HG02588 (cell line): ENCODE data around the gene TEX264.

Experiments
- ATAC-seq: cut with Tn5 transposase; IDR thresholded peaks from one replicate; pipeline ENCODE4 v1.9.1; 2021; ENCODE audit warnings: mild to moderate bottlenecking, moderate library complexity; ENCODE audit not compliant: unreplicated experiment

Gene TEX264

DNA sequence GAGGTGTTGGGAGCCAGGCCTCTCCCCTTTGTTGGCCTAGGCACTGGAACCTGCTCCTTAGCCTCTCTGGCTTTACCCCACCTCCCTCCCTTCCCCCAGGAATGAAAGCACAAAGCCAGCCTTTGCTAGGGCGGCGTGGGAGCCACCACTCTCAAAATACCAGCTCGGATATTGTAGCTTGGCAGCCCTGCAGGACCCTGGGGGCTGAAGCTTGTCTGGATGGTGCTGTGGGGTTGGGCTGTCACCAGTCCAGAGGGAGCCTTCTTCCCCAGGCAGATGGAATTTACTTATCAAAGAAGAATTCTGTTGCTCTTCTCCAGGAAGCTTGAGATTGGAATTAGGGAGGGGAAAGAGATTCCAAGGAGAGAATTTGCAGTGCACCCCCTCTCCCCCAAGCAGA, 20.9 kb downstream of the TEX264 start:
- no peak for ATAC-seq

- no peak for ATAC-seq
These were observed 21.9 kb downstream of the TEX264 start for GRCh38 chr3:51692980-51693395.

- no peak for ATAC-seq
These were observed 25.9 kb downstream of the TEX264 start for GRCh38 chr3:51696954-51697353.

DNA sequence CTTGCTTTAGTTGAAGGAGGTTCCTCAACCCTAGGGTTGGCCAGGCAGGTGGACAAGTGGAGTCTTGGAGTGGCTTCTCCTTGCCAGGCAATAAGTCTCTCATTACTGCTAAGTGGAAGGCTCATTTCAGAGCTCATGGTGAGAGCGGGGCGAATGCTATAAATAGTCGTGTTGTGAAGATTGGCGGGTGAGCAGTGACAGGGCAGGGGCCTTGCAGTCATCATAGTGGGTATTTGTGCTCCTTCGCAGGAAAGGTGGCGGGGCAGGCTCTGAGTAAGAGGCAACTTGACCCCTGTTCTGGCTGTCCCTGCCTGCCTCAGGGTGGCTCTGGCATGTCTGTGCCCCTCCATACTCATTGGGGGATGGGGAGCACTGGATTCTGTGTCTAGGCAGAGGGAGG, 27.2 kb downstream of the TEX264 start:
- ATAC-seq: no peak

- no peak for ATAC-seq
These were observed 29.4 kb downstream of the TEX264 start for GRCh38 chr3:51700403-51700802.

GRCh38 chr3:51702156-51702555, 31.1 kb downstream of the TEX264 start:
- no peak for ATAC-seq

GRCh38 chr3:51703068-51703760, 32.2 kb downstream of the TEX264 start:
- ATAC-seq: no peak

DNA sequence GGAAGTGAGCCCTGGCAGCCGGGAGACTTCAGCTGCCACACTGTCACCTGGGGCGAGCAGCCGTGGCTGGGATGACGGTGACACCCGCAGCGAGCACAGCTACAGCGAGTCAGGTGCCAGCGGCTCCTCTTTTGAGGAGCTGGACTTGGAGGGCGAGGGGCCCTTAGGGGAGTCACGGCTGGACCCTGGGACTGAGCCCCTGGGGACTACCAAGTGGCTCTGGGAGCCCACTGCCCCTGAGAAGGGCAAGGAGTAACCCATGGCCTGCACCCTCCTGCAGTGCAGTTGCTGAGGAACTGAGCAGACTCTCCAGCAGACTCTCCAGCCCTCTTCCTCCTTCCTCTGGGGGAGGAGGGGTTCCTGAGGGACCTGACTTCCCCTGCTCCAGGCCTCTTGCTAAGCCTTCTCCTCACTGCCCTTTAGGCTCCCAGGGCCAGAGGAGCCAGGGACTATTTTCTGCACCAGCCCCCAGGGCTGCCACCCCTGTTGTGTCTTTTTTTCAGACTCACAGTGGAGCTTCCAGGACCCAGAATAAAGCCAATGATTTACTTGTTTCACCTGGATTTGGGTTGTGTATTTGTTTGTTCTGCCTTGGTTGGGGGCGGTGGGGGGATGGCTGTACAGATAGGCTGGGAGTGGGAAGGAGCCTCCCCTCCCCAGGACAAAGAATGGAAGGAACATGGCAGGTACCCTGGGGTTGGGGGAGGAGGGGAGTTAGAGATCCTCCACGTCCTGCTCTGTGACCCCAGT, 32.9 kb downstream of the TEX264 start:
- no peak for ATAC-seq

DNA sequence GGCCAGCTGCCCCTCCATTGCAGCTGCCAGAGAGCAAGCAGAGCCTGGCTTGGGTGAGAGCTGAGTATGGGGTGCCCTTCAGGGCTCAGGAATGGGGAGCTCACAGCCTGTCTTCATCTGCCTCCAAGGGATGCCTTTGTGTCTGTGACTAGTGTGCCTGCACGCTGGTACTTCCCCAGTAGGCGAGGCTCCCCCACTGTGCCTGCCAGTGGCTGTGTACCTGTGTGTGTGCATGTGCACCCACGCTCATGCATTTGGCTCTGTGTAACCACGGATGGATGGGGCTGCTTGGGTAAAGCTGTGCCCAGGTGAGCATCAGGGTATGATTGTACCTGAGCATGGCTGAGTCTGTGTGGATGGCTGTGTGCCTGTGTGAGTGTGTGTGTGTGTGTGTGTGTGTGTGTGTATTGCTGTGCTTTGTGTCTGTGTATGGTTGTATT, 33.5 kb downstream of the TEX264 start:
- ATAC-seq: no peak

DNA sequence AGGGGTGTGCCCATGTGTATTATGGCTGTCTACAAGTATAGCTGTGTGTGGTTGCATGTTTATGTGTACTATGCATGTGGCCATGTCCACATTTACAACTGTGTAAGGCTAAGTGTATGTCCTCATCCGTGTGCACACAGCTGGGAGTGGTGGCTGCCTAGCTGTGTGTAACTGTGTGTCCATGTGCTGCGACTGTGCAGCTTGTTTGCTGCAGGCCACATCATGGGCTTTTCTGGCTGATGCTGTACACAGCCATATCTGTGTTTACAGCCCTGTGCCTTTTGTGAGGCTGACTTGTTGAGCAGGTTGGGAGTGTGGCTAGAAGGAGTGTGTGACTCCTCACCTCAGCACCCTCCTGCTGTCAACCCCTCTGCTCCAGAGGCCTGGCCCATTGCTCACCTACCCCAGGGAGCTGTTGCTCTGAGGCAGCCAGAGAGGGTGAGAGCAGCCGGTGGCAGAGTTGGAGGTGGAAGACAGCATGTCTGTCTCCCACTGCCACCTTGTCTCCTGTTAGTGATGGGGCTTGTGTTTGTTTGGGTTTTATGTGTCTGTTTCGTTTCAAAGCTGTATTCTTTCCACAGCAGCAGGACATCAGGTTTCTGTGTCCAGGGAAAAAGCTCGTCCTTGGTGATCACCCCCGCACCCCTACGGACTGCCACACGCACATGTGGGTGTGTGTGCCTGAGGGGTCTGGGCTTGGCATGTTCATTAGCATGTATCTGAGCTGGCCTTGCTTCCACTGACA, 34.4 kb downstream of the TEX264 start:
- no peak for ATAC-seq

- ATAC-seq: no peak
These were observed 35.0 kb downstream of the TEX264 start for GRCh38 chr3:51706021-51706485.

DNA sequence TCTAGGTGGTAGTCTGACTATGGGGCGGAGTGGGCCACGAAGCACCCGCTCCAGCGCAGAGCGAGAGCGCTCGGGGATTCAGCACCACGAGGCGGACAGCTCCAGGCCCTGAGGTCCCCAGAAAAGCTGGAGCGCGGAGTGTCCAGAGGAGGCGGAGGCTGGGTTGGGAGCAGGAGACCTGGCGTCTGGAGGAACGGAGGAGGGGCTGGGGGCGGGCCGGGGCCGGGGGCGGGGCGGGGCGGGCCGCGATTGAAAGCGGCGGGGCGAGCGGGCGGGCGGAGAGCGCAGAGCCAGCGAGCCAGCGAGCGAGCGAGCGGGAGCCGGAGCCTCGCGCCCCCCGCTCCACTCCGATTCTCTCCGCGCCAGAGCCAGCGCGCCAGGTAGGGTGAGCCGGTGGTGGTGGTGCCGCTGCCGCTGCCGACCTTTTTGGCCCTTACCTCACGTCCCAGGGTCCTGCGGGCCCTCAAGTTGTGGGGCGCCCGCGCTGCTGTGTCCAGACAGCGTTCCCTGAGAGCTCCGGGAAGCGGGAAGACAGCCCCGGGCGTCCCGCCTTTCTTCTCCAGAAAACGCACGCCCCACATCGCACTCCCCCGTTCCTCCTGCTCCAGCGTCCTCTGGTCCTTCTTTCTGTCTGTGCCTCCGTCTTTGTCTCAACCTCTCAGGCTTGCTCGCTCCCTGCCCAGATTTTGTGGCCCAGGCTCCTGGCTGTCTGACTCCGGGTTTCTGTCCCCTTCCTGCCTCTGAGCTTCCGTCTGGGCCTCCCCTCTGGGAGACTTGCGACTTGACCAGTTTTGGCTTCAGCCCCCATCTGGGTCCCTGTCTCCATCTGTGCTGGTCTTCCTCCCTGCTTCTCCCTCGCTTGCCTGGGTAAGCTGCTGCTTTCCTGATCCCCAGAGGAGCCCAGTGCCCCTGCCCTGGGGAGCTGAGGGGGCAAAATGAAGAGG, 36.0 kb downstream of the TEX264 start, which contains the start of gene GRM2:
TSS of gene GRM2 (plus strand) at position 281 of the 944 bp plus-strand sequence. CDS start 1,916 bp downstream, outside the sequence.
- ATAC-seq: no peak

GRCh38 chr3:51708216-51708845, 37.3 kb downstream of the TEX264 start:
- no peak for ATAC-seq

DNA sequence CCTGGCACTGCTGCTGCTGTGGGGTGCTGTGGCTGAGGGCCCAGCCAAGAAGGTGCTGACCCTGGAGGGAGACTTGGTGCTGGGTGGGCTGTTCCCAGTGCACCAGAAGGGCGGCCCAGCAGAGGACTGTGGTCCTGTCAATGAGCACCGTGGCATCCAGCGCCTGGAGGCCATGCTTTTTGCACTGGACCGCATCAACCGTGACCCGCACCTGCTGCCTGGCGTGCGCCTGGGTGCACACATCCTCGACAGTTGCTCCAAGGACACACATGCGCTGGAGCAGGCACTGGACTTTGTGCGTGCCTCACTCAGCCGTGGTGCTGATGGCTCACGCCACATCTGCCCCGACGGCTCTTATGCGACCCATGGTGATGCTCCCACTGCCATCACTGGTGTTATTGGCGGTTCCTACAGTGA, 38.0 kb downstream of the TEX264 start:
- ATAC-seq: no peak

DNA sequence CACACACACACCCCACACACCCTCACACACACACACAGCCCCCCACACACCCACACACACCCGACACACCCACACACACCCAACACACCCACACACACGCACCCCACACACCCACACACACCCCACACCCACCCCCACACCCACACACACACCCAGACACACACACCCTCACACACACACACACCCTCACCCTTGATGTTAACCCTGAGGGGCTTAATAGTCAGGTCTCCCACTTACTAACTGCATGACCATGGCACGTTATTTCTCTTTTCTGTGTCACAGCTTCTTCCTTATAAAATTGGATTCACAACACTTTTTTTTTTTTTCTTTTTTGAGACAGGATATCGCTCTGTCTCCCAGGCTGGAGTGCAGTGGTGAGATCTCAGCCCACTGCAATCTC, 38.6 kb downstream of the TEX264 start:
- ATAC-seq: no peak

DNA sequence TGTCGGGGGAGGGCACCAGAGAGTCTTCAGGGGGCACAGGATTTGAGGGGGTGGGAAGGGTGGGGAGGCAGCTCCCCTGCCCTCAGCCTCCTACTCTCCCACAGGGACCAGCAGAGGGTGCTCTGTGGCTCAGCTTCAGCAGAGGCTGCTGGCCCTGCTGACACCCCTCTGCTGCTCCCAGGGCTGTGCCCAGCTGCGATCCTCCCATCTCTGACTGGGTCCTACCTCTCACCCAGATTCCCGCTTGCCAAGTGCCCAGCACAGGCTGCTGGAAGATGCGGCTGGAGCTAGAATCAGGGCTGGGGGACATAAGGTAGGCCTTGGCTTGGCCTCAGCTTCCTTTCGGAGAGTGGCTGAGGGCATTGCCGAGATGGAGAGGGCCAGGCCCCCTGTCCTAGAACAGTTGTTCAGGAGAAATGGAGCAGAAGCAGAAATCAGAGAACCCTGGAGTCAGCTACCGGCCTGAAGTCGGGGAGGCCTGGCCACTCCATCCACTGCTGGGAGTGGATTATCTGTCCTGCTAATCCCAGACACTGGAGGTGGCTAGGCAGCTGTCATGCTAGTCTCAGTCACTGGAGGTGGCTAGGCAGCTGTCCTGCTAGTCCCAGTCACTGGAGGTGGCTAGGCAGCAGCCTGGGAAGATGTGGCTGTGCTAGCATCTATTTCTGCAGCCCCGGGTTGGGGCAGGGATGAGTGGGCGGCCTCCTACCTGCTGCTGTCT, 39.7 kb downstream of the TEX264 start:
- no peak for ATAC-seq

GRCh38 chr3:51711352-51712037, 40.4 kb downstream of the TEX264 start:
- ATAC-seq: no peak

- no peak for ATAC-seq
These were observed 41.0 kb downstream of the TEX264 start for GRCh38 chr3:51712038-51712420.

DNA sequence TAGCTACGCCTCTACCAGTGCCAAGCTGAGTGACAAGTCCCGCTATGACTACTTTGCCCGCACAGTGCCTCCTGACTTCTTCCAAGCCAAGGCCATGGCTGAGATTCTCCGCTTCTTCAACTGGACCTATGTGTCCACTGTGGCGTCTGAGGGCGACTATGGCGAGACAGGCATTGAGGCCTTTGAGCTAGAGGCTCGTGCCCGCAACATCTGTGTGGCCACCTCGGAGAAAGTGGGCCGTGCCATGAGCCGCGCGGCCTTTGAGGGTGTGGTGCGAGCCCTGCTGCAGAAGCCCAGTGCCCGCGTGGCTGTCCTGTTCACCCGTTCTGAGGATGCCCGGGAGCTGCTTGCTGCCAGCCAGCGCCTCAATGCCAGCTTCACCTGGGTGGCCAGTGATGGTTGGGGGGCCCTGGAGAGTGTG, 41.5 kb downstream of the TEX264 start:
- no peak for ATAC-seq
